Activated CD4-positive, CD25-positive, alpha-beta regulatory T cell treated with anti-CD3 and anti-CD28 coated beads, Interleukin-2, amount 50 U/mL, for 72 hours (primary cell): ENCODE measurements around the gene RBM44.

Experiments
- DNase-seq: peaks from one replicate; pipeline ENCODE4 v3.0.0; 2021

Gene RBM44

DNA sequence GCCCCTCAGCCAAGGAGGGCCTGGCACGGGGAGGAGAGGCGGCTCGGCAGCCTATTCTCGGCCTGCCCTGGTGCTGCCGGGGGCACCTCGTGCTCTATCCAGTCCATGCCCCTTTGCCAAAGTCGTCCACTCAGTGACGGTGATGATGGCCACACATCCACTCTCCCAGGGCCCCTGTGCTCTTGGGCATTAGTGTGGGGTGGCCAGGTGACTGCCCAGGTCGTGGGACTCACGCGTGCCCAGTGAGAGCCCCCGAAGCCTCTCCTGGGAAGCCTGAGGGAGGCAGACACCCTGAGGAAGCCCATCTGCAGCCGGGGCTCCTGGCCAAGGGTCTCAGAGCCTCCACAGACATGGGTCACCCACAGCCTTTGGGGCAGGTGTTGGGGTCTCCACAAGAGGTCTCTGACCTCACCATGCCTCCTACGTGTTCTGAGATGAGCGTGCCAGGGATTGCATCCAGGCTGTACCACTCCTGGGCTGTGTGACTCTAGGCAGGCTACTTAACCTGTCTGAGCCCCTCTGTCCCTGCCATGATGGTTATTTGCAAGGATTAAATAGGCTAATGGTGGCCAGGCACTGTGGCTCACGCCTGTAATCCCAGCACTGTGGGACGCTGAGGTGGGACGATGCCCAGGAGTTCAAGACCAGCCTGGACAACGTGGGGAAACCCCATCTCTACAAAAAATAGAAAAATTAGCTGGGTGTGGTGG, 73.8 kb downstream of the RBM44 start:
- no peak for DNase-seq

DNA sequence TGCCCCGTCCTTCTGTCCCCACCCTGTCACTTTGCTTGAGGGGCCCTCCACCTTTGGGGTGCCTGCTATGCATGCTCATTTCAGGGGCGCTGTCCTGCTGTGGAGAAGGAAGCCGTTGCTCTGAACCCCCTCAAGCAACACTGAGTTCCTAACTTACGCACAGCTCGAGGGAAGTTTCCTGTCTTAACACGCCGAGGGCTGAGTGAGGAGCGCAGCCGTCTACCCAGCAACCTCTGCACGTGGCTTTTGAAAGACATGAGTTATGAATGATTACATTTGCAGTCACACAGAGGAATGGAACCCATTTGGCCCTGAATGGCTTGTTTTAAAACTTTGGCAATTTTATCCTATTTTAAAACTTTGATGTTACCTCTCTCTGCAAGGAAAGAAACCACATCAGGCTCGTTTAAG, 74.8 kb downstream of the RBM44 start:
- no peak for DNase-seq

DNA sequence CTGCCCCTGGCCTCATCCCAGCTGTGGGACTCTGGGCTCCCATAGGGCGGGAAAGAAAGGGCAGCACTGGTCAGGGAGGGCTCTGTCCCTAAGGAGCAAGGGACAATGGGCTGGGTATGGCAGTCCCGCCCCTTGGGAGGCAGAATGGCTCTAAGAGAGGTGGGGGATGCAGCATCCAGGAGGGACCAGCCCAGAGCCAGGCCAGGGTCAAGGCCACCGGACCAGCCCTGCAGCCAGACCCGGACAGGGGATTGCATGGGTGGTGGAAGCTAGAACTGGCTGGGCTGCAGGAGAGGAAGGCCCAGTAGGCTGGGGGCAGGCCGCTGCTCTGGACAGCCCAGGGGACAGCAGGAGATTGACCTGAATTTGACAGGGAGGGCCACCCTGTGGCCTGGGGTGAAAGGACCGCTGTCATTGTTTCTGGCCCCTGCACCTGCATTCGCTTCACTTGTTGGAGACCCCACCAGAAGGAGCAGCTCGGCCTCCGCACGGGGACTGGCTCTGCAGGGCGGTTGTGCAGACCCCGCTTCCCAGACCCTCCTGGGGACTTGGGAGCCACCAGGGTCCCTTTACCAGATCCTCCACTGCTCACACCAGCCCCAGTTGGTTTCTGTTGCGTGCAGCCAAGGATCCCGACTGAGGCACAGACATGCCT, 75.4 kb downstream of the RBM44 start:
- DNase-seq: no peak

DNA sequence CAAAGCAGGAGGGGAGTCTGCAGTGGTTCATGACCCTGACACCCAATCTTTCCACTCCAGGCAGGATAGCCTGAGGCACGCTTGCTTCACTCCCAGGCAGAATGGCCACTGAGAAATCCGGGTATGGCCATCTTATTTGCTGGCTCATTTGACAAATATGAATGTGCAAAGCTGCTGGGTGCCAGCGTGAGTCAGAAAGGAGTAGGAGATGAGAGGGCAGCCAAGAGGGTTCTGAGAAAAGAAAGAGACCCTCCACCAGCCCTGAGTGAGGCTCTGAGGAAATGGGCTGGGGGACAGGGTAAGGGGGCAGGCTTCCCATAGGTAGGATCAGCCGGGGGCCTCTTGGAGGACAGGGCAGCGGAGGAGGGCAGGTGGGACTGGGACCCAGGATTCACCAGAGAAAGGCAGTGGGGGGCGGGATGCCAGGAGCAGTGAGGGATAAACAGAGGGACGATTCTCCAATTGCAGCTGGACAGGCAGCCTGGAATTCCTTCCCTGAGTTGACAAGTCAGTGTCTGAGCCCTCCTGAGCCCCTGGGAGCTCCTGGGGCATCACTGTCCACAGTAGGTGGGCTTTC, 76.1 kb downstream of the RBM44 start:
- DNase-seq: no peak

DNA sequence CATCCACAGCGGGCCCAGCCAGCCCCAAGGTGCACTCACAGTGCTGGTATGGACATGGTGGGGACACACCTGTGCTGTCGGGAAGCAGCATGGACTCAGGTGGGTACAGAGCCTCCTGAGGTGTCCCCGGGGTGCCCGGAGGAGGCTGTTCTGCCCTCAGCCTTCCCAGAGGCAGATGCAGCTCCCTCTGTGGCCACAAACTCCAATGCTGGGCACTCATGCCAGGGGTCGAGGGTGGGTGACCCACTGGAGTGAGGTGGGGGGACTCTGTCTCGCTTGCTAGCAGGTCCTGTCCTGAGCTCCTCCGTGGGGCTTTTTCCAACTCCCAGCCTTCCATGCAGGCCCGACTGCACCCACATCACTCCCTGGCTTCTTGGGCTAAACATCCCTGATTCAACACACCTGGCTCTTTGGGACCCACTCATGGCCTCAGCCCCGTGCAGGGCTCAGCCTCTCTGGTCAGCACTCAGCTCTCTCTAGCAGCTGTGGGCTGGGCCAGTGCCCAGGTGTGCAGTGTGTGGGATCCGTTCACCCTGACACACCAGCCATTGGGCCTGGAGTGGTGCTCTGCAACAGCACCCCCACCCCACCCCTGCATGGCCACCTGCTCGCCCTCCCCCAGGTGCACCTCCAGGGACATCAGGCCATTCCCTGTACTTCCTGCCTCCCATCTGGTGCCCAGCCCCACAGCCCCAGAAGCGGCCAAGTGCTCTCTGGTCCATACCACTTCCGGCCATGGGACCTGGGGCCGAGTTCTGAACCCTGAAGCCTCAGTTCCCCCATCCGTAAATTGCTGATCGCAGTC, 76.9 kb downstream of the RBM44 start:
- no peak for DNase-seq

DNA sequence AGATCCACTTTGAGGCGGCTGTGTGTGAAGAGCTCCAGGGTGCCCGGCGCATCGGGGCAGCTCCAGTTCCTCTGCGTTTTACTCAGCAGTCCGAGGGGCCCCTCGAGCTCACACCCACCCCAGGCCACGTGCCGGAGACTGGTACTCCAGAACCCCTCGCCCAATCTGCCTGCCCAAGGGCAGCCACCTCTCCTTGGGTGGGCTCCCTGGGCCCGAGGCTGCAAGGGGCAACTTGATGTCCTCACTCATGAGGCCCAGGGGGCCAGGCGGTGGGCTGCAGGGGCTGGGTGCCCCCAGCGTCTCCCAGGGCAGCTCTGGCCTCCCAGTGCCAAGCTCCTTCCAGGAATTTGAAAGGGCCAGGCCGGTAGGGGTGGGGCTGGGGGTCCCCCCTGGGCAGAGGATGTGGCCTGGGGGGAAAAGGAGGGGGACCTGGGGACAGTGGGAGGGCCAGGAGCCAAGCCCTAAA, 77.5 kb downstream of the RBM44 start:
- no peak for DNase-seq

DNA sequence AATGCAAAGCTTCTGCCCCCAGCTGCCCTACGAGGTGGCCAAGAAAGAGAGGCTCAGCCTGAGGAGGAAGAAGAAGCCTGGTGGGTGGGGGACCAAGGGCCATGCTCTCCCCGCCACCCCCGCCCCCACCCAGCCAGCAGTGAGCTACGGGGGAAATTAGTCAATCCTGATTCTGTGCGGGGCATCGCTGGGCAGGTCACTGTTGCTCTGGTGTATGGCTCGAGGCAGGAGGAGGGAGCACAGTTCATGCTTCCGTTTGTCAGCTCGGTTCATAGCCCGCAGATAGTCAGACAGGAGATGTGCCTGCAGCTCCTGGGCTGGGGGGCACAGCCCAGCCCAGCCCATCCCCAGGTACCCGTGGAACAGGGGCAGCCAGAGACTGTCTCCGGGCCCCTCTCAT, 78.0 kb downstream of the RBM44 start:
- no peak for DNase-seq

DNA sequence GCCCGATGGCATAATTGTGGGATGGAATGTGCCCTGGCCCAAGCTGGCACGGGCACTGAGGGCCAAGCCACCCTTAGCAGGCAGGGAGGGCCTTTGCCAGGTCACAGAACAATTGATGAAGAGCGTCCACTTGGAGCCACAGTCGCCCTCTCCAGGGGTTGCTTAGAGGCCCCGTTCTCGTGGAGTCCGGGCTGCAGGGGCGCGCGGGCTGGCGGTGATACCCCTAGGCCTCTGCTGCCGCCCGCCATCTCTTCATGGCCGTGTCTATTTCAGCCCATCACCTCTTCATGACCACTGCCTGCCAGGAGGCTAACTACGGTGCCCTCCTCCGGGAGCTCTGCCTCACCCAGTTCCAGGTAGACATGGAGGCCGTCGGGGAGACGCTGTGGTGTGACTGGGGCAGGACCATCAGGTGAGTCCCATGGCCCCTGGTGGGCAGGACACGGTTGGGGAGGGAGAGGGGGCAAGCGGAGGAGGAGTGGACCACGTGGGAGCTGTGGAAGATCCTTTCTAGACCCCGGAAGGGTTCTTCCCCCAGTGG, 78.4 kb downstream of the RBM44 start:
- no peak for DNase-seq

DNA sequence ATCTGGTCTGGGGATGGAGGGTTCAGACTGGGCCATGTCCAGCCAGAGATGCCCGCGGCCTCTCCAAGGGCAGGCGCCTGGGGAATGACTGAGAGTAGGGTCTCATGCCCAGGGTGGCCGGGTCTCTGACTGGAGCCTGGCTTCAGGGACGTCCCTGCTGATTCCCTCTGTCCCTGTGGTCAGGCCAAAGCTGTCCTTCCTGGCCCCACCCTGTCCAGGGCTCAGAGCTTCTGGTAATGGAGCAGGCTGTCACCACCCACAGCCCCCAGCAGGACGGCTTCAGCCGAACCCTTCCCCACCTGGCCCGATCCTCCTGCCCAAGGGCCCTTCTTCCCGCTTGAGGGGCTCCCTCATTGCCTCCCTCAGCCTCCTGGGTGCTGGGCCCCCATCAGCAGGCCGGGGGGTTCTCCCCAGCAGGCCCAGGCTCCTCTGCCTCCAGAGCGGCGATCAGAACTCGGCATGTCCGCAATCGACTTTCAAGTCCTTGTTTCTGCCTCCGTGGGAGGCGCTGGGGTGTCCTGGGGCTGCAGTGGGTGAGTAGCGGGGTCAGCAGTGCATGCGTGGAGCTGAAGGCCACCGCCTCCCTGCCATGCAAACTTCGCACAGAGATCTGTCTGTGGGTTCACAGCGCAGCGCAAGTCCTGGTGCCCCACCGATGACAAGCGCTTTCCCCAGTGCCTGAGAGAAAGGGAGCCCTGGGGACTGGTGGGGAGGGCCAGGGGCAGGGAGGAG, 79.2 kb downstream of the RBM44 start:
- DNase-seq: no peak

DNA sequence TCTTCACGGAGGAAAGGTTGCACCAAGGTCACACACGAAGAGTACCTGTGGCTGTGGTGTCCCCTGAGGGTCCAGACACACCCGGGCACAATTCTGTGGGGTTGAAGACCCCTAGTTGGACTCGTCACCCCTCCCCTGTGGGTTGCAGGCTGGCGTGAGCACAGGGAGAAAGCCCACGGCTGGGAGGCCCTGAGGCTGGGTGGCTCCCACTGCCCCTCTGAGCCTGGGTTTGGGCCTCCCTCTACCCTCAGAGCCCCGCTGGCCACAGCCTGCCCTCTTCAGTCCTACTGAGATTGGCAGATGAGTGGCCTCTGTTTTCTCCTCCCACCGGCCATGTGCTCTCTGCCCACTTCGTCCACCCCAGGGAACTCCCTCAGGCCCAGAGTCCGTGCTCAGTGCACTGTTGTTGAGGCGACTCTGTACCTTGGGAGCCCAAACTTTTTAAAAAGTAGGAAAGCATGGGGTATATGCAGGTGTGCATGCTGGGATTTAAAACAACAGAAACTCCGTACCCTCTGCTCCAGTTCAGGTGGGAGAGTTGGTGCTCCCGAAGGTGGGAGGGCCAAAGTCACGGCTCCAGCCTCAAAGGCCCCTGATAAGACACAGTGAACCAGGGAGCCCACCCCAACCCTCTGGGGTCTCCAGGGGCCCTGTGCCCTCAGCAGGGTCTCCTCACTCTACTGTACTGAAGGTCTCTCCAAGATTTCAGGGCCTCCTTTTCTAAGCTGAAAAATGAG, 79.9 kb downstream of the RBM44 start:
- no peak for DNase-seq

DNA sequence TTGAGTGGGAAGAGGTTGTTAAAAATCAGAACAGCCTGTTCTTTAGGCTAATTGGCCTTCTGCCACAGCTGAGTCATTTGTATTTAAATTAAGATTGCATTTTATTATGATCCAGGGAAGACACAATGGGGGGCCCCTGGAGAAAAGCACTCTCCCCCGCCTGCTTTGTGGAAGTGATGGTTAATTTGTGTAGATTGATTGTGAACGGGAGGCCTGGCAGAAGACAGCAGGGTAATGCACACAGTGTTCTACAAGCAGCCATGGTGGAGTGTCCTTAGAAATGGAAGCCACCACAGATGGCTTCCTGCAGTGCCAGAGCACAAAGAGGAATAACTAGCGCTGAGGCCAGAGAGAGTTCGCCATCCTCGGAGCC, 80.5 kb downstream of the RBM44 start:
- DNase-seq: no peak

DNA sequence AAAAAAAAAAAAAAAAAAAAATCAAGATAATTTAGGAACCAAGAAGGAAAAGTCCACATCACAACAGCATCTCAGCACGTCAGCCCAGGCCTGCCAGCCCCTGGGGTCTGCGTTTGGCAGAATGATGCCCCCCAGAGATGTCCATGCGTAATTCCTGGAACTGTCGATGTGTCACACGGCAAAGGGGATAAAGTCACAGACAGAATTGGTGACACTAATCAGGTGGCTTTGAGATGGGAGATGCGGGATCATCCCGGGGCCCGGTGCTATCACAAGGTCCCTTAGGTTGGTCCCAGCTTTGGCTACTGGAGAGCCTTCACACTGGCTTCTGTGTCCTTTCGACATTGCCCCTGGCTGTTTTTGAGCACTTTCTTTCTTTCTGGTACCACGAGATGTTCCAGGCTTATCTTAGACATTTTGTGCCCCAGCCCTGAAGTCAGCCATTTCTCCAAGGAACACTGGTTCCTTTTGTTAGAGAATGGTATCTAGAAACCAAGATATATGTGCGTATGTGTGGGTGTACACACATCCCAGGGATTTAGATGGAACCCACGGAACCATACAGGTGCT, 81.5 kb downstream of the RBM44 start:
- no peak for DNase-seq

DNA sequence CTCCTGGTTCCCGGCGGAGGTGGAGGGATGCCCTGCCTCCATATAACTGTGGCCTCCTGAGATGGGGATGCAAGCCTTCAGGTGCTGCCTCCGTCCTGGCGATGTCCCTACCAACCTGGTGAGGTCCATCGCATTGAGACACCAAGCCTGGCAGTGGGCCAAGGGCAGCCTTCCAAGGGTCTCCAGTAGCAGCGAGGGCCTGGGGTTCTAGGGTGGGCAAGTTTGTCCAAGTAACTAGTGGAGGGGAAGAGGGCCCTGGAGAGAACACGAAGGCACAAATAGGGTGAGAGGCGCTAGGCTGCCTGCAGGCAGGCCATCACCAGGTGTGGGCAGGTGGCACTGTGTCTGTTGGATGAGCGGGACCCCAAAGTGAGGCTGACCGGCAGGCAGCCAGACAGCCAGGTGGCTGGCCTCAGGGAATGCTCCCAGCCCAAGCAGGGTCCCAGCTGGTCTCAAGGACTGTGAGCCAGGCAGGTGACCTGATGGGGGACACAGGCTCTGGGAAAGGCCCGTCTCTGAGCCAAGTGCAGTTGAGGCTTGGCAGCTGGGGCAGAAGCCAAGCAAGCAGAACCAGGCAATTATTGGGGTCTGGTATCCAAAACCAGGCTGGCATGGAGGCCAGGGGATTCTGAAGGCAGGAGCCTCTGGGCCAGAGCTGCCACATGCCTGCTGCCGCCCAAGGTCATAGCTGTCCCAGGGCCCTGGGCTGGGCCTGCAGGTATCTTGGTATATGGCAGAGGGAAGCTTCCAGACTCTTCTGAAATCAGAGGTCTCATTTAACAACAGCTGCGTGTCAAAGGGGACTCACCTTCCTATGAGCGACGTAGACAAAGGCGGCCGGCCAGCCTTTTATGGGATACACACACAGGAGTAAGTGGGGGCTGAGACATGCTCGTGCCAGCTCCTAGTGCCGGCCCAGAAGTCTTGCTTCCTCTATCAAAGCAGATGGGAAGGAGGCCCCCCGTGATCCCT, 84.2 kb downstream of the RBM44 start:
- DNase-seq: no peak

DNA sequence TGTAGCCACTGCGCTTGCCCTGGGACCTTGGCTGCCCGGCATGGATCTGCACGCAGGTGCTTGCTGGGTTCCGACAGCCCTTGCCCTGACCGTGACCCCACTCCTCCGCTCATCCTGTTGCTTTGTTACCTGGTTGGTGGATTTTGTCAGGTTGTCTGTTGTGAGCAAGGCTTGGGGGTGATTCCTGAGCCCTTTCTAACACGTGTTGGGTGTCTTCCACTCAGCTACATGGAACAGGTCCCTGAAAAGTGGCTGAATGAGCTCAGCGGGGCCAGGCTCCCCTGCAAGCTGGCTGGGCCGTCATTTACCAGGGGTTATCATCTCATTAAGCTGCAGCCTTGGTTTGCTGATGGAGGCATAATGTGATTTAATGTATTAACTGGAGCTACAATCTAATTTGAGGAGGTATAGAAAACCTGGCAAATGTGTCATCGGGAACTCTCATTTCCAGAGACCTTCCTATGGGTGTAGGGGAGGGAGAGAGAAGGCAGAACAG, 85.4 kb downstream of the RBM44 start:
- no peak for DNase-seq

DNA sequence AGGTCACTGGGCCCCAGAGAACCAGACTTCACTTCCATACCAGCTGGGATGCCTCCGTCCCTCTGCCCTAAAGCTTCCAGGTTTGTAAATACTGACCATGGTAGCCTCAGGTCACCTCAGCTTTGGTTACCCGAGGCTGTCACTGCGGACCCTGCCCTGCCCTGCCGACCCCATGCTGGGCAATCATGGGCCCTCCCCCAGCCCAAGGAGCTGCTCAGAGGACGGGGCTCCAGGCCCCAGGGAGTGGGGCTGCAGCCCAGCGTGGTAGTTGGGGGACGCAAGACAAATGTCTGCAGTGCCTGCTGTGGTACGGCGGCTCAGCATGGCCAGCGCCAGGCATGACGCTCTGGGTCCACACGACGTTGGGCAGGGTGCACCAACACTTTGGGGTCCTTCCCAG, 86.1 kb downstream of the RBM44 start:
- no peak for DNase-seq

DNA sequence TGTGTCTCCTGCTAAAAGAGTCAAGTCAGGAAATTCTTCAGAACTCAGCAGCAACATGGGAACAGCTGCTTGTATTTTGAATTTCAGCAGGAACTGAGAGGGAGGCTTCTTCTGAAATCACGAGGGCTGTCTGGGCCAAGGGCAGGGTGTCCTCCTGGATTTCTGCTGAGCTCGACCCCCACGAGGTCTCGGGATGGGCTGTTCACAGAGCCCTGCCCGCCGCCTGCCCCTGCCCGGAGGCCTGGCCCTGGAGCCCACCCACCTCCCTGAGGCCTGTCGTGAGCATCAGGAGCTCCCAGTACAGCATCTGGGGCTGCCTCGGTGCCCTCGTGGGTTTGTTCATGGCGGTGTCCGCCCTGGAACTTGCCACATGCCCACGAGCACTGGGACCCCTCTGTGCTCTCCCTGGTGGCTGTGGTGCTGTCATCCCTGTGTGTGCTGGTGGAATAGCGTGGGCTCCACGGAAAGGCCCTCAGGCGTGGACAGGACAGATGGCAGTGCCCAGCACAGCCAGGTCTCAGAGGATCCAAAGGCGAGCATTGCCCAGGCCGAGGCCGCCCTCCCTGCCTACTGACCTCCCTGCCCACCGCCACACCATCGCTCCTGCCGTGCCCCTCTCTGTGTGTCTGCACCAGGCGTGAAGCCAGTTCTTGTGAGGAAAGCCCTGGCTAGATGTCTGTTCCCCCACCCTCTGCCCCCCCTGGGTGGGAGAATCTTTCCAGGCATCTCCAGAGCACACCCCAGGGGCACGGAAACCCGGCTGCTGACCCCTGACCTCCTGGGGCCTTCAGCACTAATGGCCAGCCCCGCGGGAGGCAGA, 86.7 kb downstream of the RBM44 start:
- no peak for DNase-seq

DNA sequence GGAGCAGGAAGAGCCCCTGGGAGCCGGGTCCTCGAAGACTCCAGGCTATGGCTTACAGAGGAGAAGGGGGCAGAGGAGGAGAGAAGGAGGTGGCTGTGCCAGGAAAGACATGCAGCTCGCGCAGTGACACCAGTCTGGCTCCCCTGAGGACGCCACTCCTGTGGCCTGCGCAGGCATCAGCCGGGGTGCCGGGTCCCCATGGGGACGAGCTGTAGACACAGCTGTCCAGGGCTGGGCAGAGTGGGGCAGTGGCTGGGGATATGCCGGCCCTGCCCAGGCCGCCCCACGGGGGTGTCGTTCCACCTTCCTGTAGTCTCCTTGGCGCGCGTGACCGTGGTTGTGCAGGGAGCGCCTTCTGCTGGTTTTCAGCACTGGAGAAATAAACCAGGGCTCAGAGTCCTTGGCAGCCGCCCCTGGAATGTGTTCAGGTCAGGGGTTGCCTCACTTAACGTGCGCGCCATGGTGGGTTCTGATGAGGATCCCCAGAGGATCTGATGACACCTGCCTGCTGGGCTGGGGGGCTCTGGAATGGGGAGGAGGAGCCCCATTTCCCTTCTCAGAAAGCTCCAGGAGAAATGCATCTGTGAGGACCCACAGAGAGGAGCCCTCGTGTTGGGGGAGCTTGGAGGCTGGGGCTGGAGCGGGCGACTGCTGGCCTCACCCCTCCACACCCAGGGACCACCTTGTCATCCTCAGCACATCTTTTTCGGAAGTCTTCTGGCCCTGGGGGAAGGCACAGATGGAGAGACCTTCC, 87.5 kb downstream of the RBM44 start:
- no peak for DNase-seq
